CD4-positive, alpha-beta T cell (primary cell): ENCODE measurements around the gene TBC1D22B. TPM values are rescaled to one million over a fixed set of nuclear protein-coding genes. Genes with fewer than 3 reads are reported as not detected.

Experiments
- ATAC-seq: fragments of 200-7000 bp; cut with Tn5 transposase; one replicate; pipeline ENCODE4 v1.10.0; 2022; ENCODE audit warnings: mild to moderate bottlenecking; ENCODE audit not compliant: poor library complexity
- CTCF ChIA-PET: fragments of 350-600 bp; sonication (Branson Sonifier 250); formaldehyde crosslinking; loops from one replicate; lab custom pipeline; 2021; ENCODE audit warnings: antibody characterized with exemption, inconsistent platforms; lab: Charles Lee
- POLR2A ChIA-PET: fragments of 350-600 bp; sonication (Branson Sonifier 250); formaldehyde crosslinking; loops from one replicate; lab custom pipeline; 2021; ENCODE audit warnings: antibody characterized with exemption, inconsistent platforms; lab: Charles Lee
- DNase-seq, 14 experiments: peaks; one replicate each; pipeline ENCODE4 v3.0.0-alpha.2; 2013 to 2020; ENCODE audit warnings: mixed read lengths in 2 of 14
- H3K27ac ChIP-seq, 2 donors: one replicate each; pipeline versions ENCODE4 v1.5.1 to v1.7.0; 2013; ENCODE audit warnings: low read length in 2 of 2, low read depth in 1 of 2, mild to moderate bottlenecking in 1 of 2
- H3K27me3 ChIP-seq, 2 experiments: 1 replicate in 1 of 2; 2 replicates in 1 of 2; pipeline versions ENCODE4 v1.6.1 to v1.7.0; 2013; ENCODE audit warnings: low read length in 2 of 2, control low read depth in 1 of 2, mild to moderate bottlenecking in 1 of 2, moderate library complexity in 1 of 2; ENCODE audit not compliant: insufficient read depth in 2 of 2, control insufficient read depth in 1 of 2
- H3K36me3 ChIP-seq: one replicate; pipeline ENCODE4 v1.6.1; 2013; ENCODE audit warnings: low read length, control low read depth; ENCODE audit not compliant: insufficient read depth
- H3K4me1 ChIP-seq: one replicate; pipeline ENCODE4 v1.6.1; 2013; ENCODE audit warnings: low read length, control low read depth; ENCODE audit not compliant: insufficient read depth
- H3K4me3 ChIP-seq: one replicate; pipeline ENCODE4 v1.5.1; 2013; ENCODE audit warnings: mild to moderate bottlenecking, low read length, moderate library complexity
- H3K9me3 ChIP-seq, 2 experiments: 1 replicate in 1 of 2; 2 replicates in 1 of 2; pipeline versions ENCODE4 v1.6.1 to v1.7.0; 2013; ENCODE audit warnings: low read length in 2 of 2, mild to moderate bottlenecking in 2 of 2, control low read depth in 1 of 2, moderate library complexity in 1 of 2; ENCODE audit not compliant: control insufficient read depth in 1 of 2, insufficient read depth in 1 of 2
- H3K27ac Mint-ChIP-seq: one replicate; pipeline ENCODE4 v1.8.0; 2020; ENCODE audit warnings: mixed read lengths
- H3K27me3 Mint-ChIP-seq: one replicate; pipeline ENCODE4 v1.8.0; 2021; ENCODE audit warnings: mixed read lengths
- H3K36me3 Mint-ChIP-seq: one replicate; pipeline ENCODE4 v1.8.0; 2021; ENCODE audit warnings: low read depth, mixed read lengths
- H3K4me1 Mint-ChIP-seq: one replicate; pipeline ENCODE4 v1.8.0; 2021; ENCODE audit warnings: low read depth, mixed read lengths
- H3K4me3 Mint-ChIP-seq: one replicate; pipeline ENCODE4 v1.8.0; 2020; ENCODE audit warnings: mild to moderate bottlenecking, mixed read lengths
- H3K9me3 Mint-ChIP-seq: one replicate; pipeline ENCODE4 v1.8.0; 2020; ENCODE audit warnings: mixed read lengths
- CTCF ChIP-seq: fragments of 200-600 bp; IDR thresholded peaks from one replicate; pipeline ENCODE4 v1.8.0; 2022; ENCODE audit warnings: antibody characterized with exemption, mild to moderate bottlenecking
- intact Hi-C, 2 experiments: fragments of 100-400 bp; cut with DNase I in 1 of 2; cut with micrococcal nuclease in 1 of 2; formaldehyde crosslinking; loops; one replicate each; pipeline versions ENCODE4 v1.15.1 to v1.9.0; 2023 to 2025; cut with DNase I, micrococcal nuclease
- total RNA-seq, 174 experiments: library from RNA in 2 of 174; stranded (reverse) in 2 of 174; gene quantifications; one replicate each; pipeline ENCODE4 v1.2.3 and lab custom pipeline; 2021 to 2026

Gene TBC1D22B
- total RNA-seq, 2 experiments from 2014 or later = 5.9 to 6.6 TPM

GRCh38 chr6:37218061-37218460 is 39.5 kb upstream of the TBC1D22B start:
- POLR2A ChIA-PET = no interaction called here
- ATAC-seq (no peak), DNase-seq (no peak)
- Histone ChIP-seq H3K27ac (no peak overlapping the region), H3K27me3 (no peaks in the 10 kb centered on the region), H3K4me3 (no peak overlapping the region), H3K4me1 (peaks cover 13% of the 10 kb centered on the region), H3K9me3 (no peaks in the 10 kb centered on the region), H3K36me3 (no peaks in the 10 kb centered on the region)
- no peaks in the 10 kb centered on the region for H3K9me3 Mint-ChIP-seq
- TF ChIP-seq CTCF = no peak
- no peak overlapping the region for H3K4me3 Mint-ChIP-seq
- peaks cover 12% of the 10 kb centered on the region for H3K4me1 Mint-ChIP-seq
- intact Hi-C loops = no loop called here
- no peaks in the 10 kb centered on the region for H3K27me3 Mint-ChIP-seq
- H3K27ac Mint-ChIP-seq = no peak overlapping the region
- H3K36me3 Mint-ChIP-seq = no peaks in the 10 kb centered on the region
- CTCF ChIA-PET = no interaction called here

- ChIA-PET POLR2A (no interaction called here), CTCF (no interaction called here)
- Histone ChIP-seq H3K27ac (no peak overlapping the region), H3K4me3 (no peak overlapping the region), H3K9me3 (no peaks in the 10 kb centered on the region), H3K27me3 (no peaks in the 10 kb centered on the region), H3K4me1 (peaks cover 13% of the 10 kb centered on the region), H3K36me3 (no peaks in the 10 kb centered on the region)
- Mint-ChIP-seq H3K4me1 (peaks cover 14% of the 10 kb centered on the region), H3K9me3 (no peaks in the 10 kb centered on the region), H3K4me3 (no peak overlapping the region), H3K36me3 (no peaks in the 10 kb centered on the region), H3K27ac (no peak overlapping the region), H3K27me3 (no peaks in the 10 kb centered on the region)
- ATAC-seq = no peak
- intact Hi-C loops = no loop called here
- no peak for DNase-seq
- TF ChIP-seq CTCF = no peak
Measured at GRCh38 chr6:37218511-37218910, 39.1 kb upstream of the TBC1D22B start.

- intact Hi-C loops = loop anchor here in 1 of 2 experiments (5.0 kb wide), 1 partner anchor 36 kb away; the partner anchor contains the start of genes TBC1D22B and TMEM217
- Mint-ChIP-seq H3K9me3 (no peaks in the 10 kb centered on the region), H3K27ac (no peak overlapping the region), H3K36me3 (no peaks in the 10 kb centered on the region), H3K27me3 (no peaks in the 10 kb centered on the region), H3K4me3 (peak overlapping the region; percentile 90), H3K4me1 (peaks cover 14% of the 10 kb centered on the region)
- Histone ChIP-seq H3K4me1 (peaks cover 13% of the 10 kb centered on the region), H3K27ac (no peak overlapping the region), H3K9me3 (no peaks in the 10 kb centered on the region), H3K27me3 (no peaks in the 10 kb centered on the region), H3K36me3 (no peaks in the 10 kb centered on the region), H3K4me3 (peak overlapping the region; percentile 85)
- ChIA-PET CTCF (interaction anchor here (0.9 to 2.6 kb wide), 3 partner anchors 11 to 203 kb away, joined by 3 to 13 read pairs (median 3); no protein-coding TSS in a partner anchor), POLR2A (interaction anchor here (1.1 kb wide), 2 partner anchors 36 to 202 kb away, joined by 3 to 4 read pairs; partner anchors contain the start of genes TBC1D22B and TMEM217)
- no peak for DNase-seq
- ATAC-seq = no peak
- no peak for TF ChIP-seq CTCF
Measured at GRCh38 chr6:37221585-37222124, 35.9 kb upstream of the TBC1D22B start.
